PFSK-1 (cell line): ENCODE measurements around the gene ZNF410.

Experiments used
- FOXP2 ChIP-seq: optimal IDR thresholded peaks from 2 replicates; pipeline ENCODE3; 2011; ENCODE audit warnings: borderline replicate concordance, control low read depth, inconsistent platforms; ENCODE audit not compliant: insufficient read depth; ENCODE audit errors: extremely low read length, extremely low read depth
- POLR2AphosphoS5 ChIP-seq: IDR thresholded peaks from 2 replicates; pipeline ENCODE4 v1.6.1; 2012; ENCODE audit warnings: low read depth, mild to moderate bottlenecking, control low read depth, low read length, moderate library complexity
- SIN3A ChIP-seq: IDR thresholded peaks from 2 replicates; pipeline ENCODE4 v1.6.1; 2012; ENCODE audit warnings: mild to moderate bottlenecking, low read length, moderate library complexity, borderline replicate concordance; ENCODE audit not compliant: insufficient read depth
- TAF1 ChIP-seq: IDR thresholded peaks from 2 replicates; pipeline ENCODE4 v1.6.1; 2012; ENCODE audit warnings: low read length, control low read depth, borderline replicate concordance; ENCODE audit not compliant: insufficient read depth
- TF ChIP-seq, protein P1 (sequence below), 2 experiments: IDR thresholded peaks; 2 replicates each; pipeline versions ENCODE4 v1.6.1 to v1.8.0; 2011 to 2012; ENCODE audit warnings: low read depth in 2 of 2, low read length in 2 of 2, control low read depth in 1 of 2, inconsistent platforms in 1 of 2, mild to moderate bottlenecking in 1 of 2, moderate library complexity in 1 of 2; ENCODE audit not compliant: insufficient read depth in 1 of 2

ZNF410 gene

DNA sequence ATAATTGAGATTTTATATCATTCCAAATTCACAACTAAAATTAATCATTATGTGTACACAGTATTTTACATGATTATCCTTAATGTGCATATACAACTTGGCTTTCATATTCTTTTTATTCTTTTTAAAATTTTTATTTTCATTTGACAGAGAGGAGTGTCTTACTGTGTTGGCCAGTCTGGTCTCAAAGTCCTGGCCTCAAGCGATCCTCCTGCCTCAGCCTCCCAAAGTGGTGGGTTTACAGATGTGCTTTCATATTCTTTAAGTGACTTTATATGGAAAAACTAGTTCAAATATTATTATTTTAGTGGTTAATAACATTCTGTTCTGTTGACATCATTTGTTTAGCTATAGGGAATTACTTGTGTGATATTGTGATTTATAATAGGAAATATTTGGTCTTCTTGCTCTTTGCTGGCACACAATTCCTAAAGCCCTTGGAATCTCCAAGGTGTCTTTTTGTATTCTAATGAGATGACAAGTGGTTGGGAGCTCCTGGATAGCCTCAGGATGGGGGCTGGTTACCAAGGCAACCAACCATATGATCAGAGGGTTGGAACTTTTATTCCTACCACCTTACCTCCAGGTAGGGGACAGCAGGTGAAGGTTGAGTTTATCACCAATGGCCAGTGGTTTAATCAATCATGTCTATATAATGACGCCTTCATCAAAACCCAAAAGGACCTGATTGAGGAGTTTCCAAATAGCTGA is 16.0 kb upstream of the ZNF410 start:
- TF ChIP-seq, protein P1, sequence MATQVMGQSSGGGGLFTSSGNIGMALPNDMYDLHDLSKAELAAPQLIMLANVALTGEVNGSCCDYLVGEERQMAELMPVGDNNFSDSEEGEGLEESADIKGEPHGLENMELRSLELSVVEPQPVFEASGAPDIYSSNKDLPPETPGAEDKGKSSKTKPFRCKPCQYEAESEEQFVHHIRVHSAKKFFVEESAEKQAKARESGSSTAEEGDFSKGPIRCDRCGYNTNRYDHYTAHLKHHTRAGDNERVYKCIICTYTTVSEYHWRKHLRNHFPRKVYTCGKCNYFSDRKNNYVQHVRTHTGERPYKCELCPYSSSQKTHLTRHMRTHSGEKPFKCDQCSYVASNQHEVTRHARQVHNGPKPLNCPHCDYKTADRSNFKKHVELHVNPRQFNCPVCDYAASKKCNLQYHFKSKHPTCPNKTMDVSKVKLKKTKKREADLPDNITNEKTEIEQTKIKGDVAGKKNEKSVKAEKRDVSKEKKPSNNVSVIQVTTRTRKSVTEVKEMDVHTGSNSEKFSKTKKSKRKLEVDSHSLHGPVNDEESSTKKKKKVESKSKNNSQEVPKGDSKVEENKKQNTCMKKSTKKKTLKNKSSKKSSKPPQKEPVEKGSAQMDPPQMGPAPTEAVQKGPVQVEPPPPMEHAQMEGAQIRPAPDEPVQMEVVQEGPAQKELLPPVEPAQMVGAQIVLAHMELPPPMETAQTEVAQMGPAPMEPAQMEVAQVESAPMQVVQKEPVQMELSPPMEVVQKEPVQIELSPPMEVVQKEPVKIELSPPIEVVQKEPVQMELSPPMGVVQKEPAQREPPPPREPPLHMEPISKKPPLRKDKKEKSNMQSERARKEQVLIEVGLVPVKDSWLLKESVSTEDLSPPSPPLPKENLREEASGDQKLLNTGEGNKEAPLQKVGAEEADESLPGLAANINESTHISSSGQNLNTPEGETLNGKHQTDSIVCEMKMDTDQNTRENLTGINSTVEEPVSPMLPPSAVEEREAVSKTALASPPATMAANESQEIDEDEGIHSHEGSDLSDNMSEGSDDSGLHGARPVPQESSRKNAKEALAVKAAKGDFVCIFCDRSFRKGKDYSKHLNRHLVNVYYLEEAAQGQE (IDR thresholded peaks at IDR 0.05; ENCODE audit: insufficient read depth in 1 of 2, low read depth in 2 of 2, low read length in 2 of 2), result no peak
- no peak for TF ChIP-seq POLR2AphosphoS5
- TF ChIP-seq SIN3A, result no peak
- no peak for TF ChIP-seq FOXP2
- no peak for TF ChIP-seq TAF1

DNA sequence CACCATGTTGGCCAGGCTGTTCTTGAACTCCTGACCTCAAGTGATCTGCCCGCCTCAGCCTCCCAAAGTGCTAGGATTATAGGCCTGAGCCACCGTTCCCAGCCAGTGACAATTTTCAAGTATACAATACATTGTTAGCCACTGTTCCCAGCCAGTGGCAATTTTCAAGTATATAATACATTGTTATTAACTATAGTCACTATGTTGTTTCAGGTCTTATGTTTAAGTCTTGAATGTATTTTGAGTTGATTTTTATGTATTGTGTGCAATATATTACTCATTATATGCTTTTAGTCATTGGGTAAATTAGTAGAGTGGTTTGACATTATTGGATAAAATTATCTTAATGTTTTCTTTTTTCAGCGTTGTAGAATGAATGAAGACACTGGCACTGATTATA is 13.0 kb upstream of the ZNF410 start:
- TF ChIP-seq SIN3A, result no peak

DNA sequence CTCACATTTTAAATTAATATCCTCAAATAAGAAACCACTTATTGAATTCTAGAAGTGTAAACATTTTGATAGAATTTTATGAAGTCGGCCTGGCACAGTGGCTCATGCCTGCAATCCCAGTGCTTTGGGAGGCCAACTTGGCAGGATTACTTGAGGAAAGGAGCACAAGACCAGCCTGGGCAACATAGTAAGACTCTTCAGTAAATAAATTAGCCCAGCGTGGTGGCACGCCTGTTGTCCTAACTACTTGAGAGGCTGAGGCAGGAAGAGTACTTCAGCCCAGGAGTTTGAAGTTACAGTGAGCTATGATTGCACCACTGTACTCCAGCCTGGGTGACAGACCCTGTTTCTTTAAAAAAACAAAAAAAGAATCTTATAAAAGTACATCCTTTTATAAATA is 8.9 kb upstream of the ZNF410 start:
- TF ChIP-seq TAF1 (no peak), SIN3A (no peak), FOXP2 (no peak), POLR2AphosphoS5 (no peak)
- TF ChIP-seq, protein P1 (IDR thresholded peaks at IDR 0.05; ENCODE audit: insufficient read depth in 1 of 2, low read depth in 2 of 2, low read length in 2 of 2), result no peak

DNA sequence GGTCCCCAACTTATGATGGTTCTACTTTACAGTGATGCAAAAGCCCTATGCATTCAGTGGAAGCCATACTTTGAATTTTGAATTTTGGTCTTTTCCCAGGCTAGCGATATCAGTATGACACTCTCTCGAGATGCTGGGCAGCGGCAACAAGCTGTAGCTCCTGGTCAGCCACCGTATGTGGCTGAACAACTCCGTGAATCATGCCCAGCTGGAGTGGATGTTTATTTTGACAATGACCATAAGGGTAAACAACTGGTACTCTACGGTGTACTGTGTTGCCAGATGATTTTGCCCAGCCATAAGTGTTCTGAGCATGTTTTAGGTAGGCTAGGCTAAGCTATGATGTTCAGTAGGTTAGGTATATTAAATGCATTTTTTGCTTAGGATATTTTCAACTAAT is 8.2 kb upstream of the ZNF410 start:
- no peak for TF ChIP-seq SIN3A
- TF ChIP-seq, protein P1 (IDR thresholded peaks at IDR 0.05; ENCODE audit: insufficient read depth in 1 of 2, low read depth in 2 of 2, low read length in 2 of 2), result no peak
- TF ChIP-seq POLR2AphosphoS5, result no peak
- no peak for TF ChIP-seq TAF1
- no peak for TF ChIP-seq FOXP2

DNA sequence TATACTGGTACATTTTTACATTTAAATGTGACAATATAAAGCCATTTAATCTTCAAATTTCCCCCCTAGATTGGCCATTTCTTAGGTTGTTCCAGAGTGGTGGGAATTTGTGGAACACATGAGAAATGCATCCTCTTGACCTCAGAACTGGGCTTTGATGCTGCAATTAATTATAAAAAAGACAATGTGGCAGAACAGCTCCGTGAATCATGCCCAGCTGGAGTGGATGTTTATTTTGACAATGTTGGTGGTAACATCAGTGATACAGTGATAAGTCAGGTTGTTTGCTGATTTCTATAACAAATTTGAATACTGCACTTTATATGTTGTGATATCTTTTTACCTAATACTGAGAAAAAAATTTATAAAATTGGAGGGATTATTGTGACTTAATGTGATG is 7.6 kb upstream of the ZNF410 start:
- TF ChIP-seq, protein P1 (IDR thresholded peaks at IDR 0.05; ENCODE audit: insufficient read depth in 1 of 2, low read depth in 2 of 2, low read length in 2 of 2), result no peak
- TF ChIP-seq TAF1 (no peak), SIN3A (no peak), FOXP2 (no peak), POLR2AphosphoS5 (no peak)
